ENCODE data around the gene LDLR.

DNA sequence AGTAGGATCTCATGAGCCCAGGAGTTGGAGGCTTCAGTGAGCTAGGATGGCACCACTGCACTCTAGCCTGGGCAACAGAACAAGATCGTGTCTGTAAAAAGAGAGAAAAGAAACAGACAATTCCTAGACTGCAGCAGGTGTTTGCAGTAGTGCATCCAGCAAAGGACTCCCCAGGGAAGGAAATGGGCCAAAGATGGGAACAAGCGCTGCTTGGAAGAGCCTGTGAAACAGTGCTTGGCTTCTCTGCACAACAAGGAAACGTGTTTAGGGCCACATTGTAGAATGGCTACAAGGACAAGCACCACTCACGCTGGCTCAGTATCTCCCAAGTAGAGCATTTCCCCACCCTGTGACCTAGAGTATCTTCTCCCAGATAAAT, 35.5 kb upstream of the LDLR start:
- TF ChIP-seq, protein P1, sequence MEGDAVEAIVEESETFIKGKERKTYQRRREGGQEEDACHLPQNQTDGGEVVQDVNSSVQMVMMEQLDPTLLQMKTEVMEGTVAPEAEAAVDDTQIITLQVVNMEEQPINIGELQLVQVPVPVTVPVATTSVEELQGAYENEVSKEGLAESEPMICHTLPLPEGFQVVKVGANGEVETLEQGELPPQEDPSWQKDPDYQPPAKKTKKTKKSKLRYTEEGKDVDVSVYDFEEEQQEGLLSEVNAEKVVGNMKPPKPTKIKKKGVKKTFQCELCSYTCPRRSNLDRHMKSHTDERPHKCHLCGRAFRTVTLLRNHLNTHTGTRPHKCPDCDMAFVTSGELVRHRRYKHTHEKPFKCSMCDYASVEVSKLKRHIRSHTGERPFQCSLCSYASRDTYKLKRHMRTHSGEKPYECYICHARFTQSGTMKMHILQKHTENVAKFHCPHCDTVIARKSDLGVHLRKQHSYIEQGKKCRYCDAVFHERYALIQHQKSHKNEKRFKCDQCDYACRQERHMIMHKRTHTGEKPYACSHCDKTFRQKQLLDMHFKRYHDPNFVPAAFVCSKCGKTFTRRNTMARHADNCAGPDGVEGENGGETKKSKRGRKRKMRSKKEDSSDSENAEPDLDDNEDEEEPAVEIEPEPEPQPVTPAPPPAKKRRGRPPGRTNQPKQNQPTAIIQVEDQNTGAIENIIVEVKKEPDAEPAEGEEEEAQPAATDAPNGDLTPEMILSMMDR (IDR thresholded peaks at IDR 0.05): no peak
- TF ChIP-seq, protein P2, sequence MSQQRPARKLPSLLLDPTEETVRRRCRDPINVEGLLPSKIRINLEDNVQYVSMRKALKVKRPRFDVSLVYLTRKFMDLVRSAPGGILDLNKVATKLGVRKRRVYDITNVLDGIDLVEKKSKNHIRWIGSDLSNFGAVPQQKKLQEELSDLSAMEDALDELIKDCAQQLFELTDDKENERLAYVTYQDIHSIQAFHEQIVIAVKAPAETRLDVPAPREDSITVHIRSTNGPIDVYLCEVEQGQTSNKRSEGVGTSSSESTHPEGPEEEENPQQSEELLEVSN (IDR thresholded peaks at IDR 0.05; ENCODE audit: borderline replicate concordance, low read depth): no peak
- TF ChIP-seq POLR2A (IDR thresholded peaks at IDR 0.05; ENCODE audit: low read length) (no peak), JUN (IDR thresholded peaks at IDR 0.05) (no peak), KDM5A (IDR thresholded peaks at IDR 0.05) (no peak), BHLHE40 (IDR thresholded peaks at IDR 0.05; ENCODE audit: low read depth, low read length) (no peak)
- TF ChIP-seq, protein P3, sequence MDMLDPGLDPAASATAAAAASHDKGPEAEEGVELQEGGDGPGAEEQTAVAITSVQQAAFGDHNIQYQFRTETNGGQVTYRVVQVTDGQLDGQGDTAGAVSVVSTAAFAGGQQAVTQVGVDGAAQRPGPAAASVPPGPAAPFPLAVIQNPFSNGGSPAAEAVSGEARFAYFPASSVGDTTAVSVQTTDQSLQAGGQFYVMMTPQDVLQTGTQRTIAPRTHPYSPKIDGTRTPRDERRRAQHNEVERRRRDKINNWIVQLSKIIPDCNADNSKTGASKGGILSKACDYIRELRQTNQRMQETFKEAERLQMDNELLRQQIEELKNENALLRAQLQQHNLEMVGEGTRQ (IDR thresholded peaks at IDR 0.05): no peak
- TF ChIP-seq, protein P4, sequence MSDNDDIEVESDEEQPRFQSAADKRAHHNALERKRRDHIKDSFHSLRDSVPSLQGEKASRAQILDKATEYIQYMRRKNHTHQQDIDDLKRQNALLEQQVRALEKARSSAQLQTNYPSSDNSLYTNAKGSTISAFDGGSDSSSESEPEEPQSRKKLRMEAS (IDR thresholded peaks at IDR 0.05): no peak
